Adipocyte (in vitro differentiated cells): Measurements from ENCODE around the gene P2RY6.
A peak's percentile ranks its signal among the peaks of the same experiment; 100 is the strongest.

ENCODE experiments used
- DNase-seq: peaks from one replicate; pipeline ENCODE4 v3.0.0-alpha.2; 2015; ENCODE audit warnings: low read depth
- H3K27me3 ChIP-seq: replicated peaks from 2 replicates; pipeline ENCODE4 v1.7.0; 2013; ENCODE audit warnings: mild to moderate bottlenecking, low read length, moderate library complexity; ENCODE audit not compliant: control insufficient read depth, insufficient read depth
- H3K36me3 ChIP-seq: 2 replicates; pipeline ENCODE4 v1.7.0; 2013; ENCODE audit warnings: low read length, mild to moderate bottlenecking, moderate library complexity; ENCODE audit not compliant: control insufficient read depth, insufficient read depth, severe bottlenecking
- H3K4me1 ChIP-seq: 2 replicates; pipeline ENCODE4 v1.7.0; 2013; ENCODE audit warnings: mild to moderate bottlenecking, low read length, moderate library complexity; ENCODE audit not compliant: control insufficient read depth, insufficient read depth
- H3K4me3 ChIP-seq: 2 replicates; pipeline ENCODE4 v1.7.0; 2013; ENCODE audit warnings: mild to moderate bottlenecking, low read length, moderate library complexity
- H3K9ac ChIP-seq: 2 replicates; pipeline ENCODE4 v1.7.0; 2013; ENCODE audit warnings: mild to moderate bottlenecking, low read length, moderate library complexity
- H3K9me3 ChIP-seq: 2 replicates; pipeline ENCODE4 v1.7.0; 2013; ENCODE audit warnings: mild to moderate bottlenecking, low read length, moderate library complexity; ENCODE audit not compliant: control insufficient read depth

Gene P2RY6

GRCh38 chr11:73308003-73308960, 36.1 kb downstream of the P2RY6 start, which contains the start of gene ARHGEF17:
TSS of gene ARHGEF17 (plus strand) at chr11:73308276. CDS start at chr11:73308639, 363 bp downstream.
- Histone ChIP-seq H3K4me3 (peak within 1 kb of the TSS; percentile 94), H3K9ac (peak within 1 kb of the TSS; percentile 99), H3K27me3 (no peaks in the 10 kb centered on the region), H3K9me3 (no peaks in the 10 kb centered on the region), H3K4me1 (peaks cover 45% of the 10 kb centered on the region), H3K36me3 (peaks cover 5% of the 10 kb centered on the region)
- DNase-seq = peak; percentile 85

GRCh38 chr11:73308961-73309919, 37.1 kb downstream of the P2RY6 start:
- H3K4me1 ChIP-seq = peaks cover 54% of the 10 kb centered on the region
- H3K4me3 ChIP-seq = peak overlapping the region; percentile 94
- H3K9me3 ChIP-seq = no peaks in the 10 kb centered on the region
- H3K9ac ChIP-seq = peak overlapping the region; percentile 99
- peaks cover 5% of the 10 kb centered on the region for H3K36me3 ChIP-seq
- no peaks in the 10 kb centered on the region for H3K27me3 ChIP-seq
- DNase-seq = peak; percentile 99

- H3K9ac ChIP-seq = peak overlapping the region; percentile 99
- no peaks in the 10 kb centered on the region for H3K9me3 ChIP-seq
- H3K27me3 ChIP-seq = no peaks in the 10 kb centered on the region
- peaks cover 5% of the 10 kb centered on the region for H3K36me3 ChIP-seq
- peaks cover 62% of the 10 kb centered on the region for H3K4me1 ChIP-seq
- no peak for DNase-seq
- H3K4me3 ChIP-seq = peak overlapping the region; percentile 94
Measured at GRCh38 chr11:73310076-73310475, 37.9 kb downstream of the P2RY6 start.

GRCh38 chr11:73310661-73311393, 38.7 kb downstream of the P2RY6 start:
- Histone ChIP-seq H3K9me3 (no peaks in the 10 kb centered on the region), H3K27me3 (no peaks in the 10 kb centered on the region), H3K4me1 (peaks cover 69% of the 10 kb centered on the region), H3K4me3 (peak overlapping the region; percentile 94), H3K9ac (peak overlapping the region; percentile 99), H3K36me3 (peaks cover 5% of the 10 kb centered on the region)
- DNase-seq = no peak

GRCh38 chr11:73311394-73311869, 39.3 kb downstream of the P2RY6 start:
- Histone ChIP-seq H3K4me3 (peak overlapping the region; percentile 94), H3K27me3 (no peaks in the 10 kb centered on the region), H3K9ac (peak overlapping the region; percentile 99), H3K9me3 (no peaks in the 10 kb centered on the region), H3K36me3 (peaks cover 5% of the 10 kb centered on the region), H3K4me1 (peaks cover 75% of the 10 kb centered on the region)
- DNase-seq = no peak

- Histone ChIP-seq H3K4me3 (peak overlapping the region; percentile 94), H3K9ac (peak overlapping the region; percentile 99), H3K36me3 (peaks cover 5% of the 10 kb centered on the region), H3K4me1 (peaks cover 76% of the 10 kb centered on the region), H3K9me3 (no peaks in the 10 kb centered on the region), H3K27me3 (no peaks in the 10 kb centered on the region)
- no peak for DNase-seq
Measured at GRCh38 chr11:73312036-73312435, 39.9 kb downstream of the P2RY6 start.

- H3K27me3 ChIP-seq = no peaks in the 10 kb centered on the region
Measured at GRCh38 chr11:73312851-73313327, 40.8 kb downstream of the P2RY6 start.

GRCh38 chr11:73313652-73314051, 41.5 kb downstream of the P2RY6 start:
- H3K27me3 ChIP-seq = no peaks in the 10 kb centered on the region
- DNase-seq = no peak
- H3K4me1 ChIP-seq = peaks cover 91% of the 10 kb centered on the region
- H3K9me3 ChIP-seq = no peaks in the 10 kb centered on the region
- peak overlapping the region; percentile 94 for H3K4me3 ChIP-seq
- H3K9ac ChIP-seq = peak overlapping the region; percentile 99
- peaks cover 5% of the 10 kb centered on the region for H3K36me3 ChIP-seq

More at GRCh38 chr11:73312851-73313327, 40.8 kb downstream of the P2RY6 start:
- peak overlapping the region; percentile 99 for H3K9ac ChIP-seq
- peaks cover 5% of the 10 kb centered on the region for H3K36me3 ChIP-seq
- H3K4me1 ChIP-seq = peaks cover 83% of the 10 kb centered on the region
- DNase-seq = peak; percentile 58
- peak overlapping the region; percentile 94 for H3K4me3 ChIP-seq
- H3K9me3 ChIP-seq = no peaks in the 10 kb centered on the region

GRCh38 chr11:73314117-73314961, 42.2 kb downstream of the P2RY6 start:
- DNase-seq = peak; percentile 51
- Histone ChIP-seq H3K36me3 (peaks cover 5% of the 10 kb centered on the region), H3K9ac (peak overlapping the region; percentile 99), H3K4me3 (peak overlapping the region; percentile 94), H3K27me3 (no peaks in the 10 kb centered on the region), H3K4me1 (peaks cover 92% of the 10 kb centered on the region), H3K9me3 (no peaks in the 10 kb centered on the region)
